ENCODE data around the gene EPS15.
A peak's percentile ranks its signal among the peaks of the same experiment; 100 is the strongest.
"Not testable (repeated sequence)": the region's sequence is repeated elsewhere in the genome, so short reads cannot be mapped to it uniquely, and the experiment has no call there.

The EPS15 gene

DNA sequence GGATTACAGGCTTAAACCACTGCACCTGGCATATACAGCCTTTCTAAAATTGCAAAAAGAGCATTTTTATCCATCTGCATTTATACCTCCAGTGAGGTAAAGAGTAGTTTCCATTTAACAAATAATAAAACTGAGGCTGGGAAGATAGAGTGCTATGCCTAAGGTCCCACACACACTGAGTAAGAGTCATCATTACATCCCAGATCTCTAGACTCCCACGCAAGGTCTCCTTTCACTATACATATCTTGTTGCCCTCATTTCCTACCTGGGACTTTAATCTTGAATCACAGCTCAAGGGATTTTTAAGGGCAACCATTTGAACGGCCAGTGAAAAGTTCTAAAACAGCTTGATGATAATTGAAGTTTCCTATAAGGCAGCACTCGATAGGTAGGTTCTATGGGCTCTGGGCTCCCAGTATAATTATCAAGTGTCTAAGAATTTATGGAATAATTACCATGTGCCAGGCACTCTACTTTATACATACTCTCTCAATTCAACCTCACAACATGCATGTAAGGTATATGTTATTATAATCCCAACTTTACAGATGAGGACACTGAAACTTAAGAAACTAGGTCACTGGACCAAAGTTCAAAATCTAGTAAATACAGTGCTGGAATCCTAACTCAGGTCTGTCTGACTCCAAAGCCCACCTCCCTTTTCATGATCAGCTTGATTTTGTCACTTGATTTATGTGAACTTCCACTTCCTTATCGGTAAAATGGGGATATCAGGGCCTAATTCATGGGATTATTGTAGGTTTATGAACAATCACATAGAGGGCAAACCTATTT, 23.3 kb upstream of the EPS15 start:
- no peak for DNase-seq

DNA sequence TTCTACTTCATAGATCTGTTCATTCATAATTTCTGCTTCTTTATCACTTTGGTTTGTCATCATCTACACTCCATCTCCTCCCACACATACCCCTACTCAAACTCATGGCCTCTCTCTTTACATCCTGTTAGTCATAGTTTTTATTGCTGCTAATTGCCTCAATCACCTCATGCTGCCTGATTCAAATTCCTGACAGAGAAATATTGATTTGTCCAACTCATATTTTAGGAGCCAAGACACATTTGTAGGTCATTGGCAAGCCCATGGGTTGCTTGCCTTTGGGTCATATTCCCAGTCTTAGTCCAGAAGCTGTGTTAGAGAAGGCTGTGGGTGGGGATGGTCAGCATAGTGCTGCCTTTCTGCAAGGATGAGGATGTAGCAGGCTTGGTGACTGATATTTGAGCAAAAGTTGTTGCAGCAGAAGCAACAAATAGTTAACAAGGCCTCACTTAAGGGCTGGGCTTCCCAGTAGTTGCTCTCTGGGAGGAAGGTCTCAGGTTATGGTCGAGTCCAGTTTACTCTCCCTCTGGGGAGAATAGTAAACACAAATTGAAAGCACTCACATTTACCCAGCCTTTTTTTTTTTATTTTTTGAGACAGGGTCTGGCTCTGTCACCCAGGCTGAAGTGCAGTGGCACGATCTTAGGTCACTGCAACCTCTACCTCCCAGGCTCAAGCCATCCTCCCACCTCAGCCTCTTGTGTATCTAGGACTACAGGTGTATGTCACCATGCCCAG, 22.4 kb upstream of the EPS15 start:
- DNase-seq: no peak

DNA sequence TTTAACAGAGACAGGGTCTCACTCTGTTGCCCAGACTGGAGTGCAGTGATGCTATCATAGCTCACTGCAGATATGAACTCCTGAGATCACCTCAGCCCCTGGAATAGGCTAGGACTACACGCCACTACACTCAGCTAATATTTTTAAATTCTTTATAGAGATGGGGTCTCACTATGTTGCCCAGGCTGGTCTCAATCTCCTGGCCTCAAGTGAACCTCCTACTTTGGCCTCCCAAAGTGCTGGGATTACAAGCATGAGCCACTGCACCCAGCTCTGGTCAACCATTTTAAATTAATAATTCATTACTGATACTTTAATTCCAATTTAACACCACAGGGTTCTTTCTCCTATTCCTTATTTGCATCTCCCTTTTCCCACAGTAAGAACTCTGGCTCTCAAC, 18.5 kb upstream of the EPS15 start:
- DNase-seq: no peak

DNA sequence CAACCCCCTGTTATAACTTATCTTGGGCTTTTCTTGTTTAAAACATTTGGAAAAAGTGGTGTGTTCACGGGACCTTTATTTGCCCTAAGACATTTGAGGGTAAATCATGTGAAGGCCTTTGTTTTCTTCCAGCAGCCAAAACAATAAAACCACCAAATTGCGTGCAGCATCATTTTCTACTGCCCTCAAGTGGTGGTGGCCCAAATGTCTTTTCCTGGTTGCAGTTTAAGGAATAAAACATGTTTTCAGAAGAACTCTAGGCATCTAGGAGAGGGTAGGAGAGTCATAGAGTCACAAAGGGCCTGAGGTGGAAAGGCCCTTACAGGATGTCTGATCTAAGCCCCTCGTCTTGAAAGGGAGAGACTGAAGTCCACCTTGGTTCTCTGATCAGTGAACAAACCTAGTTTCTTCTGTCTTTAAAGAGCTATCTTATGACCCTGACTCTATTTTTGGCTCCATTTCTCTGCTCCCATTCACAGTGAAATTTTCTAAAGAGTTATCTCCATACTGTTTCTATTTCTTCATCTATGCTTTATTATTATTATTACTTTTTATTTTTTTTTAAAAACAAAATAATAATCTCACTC, 16.0 kb upstream of the EPS15 start:
- DNase-seq: peak; percentile 12

DNA sequence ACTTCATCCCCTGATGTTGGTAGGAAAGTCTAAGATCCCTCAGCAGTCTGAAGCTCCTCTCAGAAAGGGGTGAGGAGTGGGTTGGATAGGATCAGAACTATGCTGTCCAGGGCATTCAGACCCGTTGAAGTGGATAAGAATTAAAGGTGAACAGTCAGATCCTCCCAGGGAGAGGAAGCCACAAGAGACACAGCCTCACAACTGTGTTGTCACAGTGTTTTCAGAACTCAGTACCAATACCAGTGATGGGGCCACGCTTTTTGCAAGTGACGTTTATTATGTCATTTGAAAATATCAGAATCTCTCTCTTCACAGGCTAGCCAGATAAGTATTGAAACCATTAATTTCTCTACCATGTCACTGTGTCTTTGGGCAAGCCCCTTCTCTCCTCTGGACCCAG, 15.4 kb upstream of the EPS15 start:
- DNase-seq: no peak

DNA sequence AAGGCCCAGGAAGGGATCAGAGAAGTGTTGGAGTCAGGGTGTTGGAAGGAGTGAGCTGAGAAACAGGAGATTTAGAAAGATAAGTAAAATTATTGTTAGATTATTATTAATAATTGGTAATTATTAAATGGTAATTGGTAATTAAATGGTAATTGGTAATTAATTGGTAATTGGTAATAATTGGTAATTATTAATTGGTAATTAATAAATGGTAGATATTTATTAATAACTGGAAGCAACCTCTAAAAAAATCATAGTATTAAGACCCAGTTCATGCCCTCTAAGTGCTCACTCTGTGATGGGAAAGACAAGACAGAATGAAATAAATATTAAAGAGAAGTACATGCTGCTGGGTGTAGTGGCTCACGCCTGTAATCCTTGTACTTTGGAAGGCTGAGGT, 13.8 kb upstream of the EPS15 start:
- DNase-seq: no peak

DNA sequence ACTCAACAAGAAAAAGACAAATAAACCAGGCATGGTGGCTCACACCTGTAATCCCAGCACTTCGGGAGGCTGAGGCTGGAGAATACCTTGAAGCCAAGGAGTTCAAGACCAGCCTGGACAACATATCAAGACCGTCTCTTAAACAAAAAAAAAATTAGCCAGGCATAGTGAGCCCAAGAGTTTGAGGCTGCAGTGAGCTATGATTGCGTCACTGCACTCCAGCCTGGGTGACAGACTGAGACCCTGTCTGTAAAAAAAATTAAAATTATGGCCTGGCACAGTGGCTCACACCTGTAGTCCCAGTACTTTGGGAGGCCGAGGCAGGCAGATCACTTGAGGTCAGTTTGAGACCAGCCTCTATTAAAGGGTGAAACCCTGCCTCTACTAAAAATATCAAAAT, 11.4 kb upstream of the EPS15 start:
- DNase-seq: not testable (repeated sequence)

DNA sequence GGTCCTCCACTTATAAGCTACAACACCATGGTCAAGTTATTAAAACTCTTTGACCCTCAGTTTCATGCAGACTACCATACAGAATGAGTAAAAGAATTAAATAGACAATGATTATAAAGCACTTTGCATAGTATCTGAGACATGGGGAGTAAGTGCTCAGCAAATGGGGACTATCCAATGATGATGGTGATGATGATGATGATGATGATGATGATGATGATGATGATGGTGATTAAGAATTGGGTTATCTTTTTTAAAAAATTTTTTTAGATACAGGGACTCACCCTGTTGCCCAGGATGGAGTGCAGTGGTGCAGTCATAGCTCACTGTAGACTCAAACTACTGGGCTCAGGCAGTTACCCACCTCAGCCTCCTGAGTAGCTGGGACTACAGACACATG, 8.1 kb upstream of the EPS15 start:
- no peak for DNase-seq

DNA sequence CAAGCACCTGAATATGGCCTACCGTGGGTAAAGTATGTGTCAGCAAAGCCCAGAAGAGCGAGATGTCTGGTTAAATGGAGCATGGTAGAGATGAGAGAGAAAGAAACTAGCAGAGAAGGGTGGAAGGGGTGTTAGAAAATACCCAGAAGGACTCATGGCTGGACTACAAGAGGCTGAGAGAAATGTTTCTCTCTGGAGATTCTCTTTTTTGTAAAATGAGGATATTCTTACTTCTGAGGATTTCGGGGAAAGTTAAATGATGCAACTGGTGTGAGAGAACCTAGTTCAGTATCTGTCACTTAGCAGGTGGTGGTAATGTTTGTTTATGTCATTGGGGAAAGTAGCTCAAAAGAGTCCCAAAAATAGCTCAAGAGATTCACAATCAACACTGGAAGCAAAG, 7.2 kb upstream of the EPS15 start:
- no peak for DNase-seq

DNA sequence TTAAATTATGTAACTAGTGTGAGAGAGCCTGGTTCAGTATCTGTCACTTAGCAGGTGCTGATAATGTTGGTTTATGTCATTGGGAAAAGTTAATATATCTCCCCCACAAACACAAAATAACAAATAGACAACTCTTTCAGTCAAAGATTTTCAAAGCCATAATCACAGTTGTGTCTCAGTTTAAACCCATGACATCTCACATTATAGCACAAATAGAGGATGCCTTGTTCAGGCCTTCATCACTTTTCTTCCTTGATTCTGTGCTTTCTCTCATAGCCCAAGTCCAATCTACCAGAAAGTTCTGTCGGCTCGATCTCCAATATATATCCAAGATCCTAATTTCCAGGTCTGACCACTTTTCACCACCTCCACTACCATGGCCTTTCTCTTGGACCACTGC, 6.2 kb upstream of the EPS15 start:
- DNase-seq: no peak

DNA sequence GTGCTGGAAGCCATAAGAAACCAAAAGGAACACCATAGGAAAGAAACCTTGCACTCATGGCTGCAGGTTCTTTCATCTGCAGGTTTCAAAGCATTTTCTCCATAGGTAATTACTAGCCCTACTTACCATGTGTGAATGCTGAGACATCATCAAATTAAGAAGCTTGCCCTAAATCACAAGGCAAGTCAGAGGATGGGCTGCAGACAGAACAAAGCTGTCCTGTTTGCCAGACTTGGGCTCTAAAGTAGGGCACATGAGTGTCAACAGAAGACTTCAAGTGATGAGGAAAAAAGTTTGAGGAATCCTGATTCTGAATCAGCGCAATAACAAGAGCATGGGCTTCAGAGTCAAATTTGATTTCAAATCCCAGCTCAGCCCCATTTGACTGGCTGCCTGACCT, 5.8 kb upstream of the EPS15 start:
- no peak for DNase-seq

DNA sequence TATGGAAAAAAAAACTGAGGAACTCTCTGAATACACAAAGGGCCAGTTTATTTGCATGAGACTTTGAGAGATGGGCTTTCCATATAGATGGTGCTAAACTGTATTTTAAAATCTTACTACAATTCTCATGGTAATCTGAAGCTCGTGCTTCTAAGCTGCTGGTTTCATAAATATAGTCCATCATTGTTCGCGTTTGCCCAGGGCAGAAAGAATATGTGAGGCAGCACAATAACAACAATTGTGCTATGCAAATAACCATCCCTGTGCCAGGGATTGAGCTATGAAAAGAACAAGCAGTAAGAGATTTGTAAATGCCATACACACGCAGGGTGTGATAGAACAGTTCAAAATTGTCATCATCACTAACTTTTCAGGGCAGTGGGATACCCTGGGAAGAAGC, 4.9 kb upstream of the EPS15 start:
- DNase-seq: no peak

DNA sequence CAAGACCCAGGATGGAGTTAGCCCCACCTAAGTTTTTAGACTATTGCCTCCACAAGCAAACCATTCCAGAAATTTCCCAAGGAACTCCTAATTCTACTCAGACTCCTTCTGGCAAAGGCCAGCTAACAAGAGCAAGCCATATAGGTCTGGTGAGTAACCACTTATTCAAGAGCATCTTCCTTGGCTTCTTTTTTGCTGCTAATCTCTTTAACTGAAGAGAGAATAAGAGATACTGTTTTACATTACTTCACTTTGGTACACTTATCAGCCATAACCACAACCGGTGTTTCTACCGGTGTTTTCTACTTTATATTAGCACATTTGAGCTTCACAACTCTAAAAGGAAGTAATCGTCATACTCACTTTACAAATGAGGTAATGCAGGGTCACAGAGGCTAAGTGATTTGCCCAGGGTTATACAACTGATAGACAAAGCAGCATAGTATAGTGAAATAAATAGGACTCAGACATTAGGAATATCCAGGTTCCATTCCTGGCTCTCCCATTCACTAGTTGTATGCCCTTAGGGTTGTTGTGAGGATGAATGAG, 1.7 kb upstream of the EPS15 start:
- DNase-seq: no peak

DNA sequence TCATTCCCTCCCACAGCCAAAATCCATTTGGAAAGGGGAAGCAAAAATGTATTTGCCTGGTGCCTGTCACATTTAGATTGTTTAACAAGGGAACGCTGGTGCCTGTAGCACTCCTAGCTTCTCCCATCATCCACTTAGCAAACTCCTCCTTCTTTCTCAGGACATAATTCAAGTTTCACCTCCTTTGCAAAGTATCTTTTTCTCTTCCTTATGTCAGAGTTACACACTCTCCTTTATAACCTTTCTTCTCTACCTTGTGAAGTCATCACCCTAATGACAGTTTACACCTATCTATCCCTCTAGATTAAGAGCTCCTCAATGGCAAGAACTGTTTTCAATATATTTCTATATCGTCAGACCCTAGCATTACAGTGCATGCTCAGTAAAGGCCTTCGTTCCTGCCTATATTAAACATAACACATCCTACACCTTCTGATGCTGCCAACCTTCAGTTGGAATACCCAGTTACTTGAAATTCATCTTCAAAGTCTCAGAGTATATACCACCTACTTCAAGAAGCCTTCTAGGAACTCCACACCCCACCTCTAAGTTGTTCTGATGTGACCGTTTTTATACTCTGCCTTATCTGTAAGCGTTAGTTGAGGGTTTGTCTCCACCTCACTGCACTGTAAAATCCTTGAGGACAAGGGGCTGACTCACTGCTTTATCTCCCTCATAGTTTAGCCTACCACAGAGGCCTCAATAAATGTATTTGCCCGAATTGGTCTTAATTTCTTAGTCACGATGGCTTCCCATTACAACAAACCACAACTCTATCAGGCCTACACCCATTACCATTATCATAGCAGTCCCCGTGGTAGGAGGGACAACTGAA, 1.0 kb upstream of the EPS15 start:
- DNase-seq: no peak

DNA sequence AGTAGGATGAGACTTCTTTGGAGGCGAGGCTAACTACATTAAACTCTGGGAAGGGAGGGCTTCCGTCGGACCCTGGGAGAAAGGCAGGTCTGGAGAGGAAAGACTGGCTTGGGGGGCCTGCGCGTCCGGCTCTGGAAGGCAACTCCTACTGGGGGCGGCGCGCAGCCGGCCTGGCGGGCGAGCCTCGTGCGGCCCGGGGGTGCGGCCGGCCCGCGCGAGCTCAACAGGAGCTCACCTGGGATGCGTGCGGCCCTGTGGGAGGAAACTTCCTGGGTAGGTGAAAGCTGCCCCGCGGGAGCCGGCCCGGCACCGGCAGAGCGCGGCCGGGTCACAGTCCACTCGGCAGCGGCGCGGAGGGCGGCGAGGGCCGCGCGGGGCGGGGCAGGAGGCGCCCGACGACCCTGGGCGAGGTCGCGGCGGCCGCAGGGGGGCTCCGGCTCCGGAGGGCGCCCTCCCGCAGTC, 449 bp downstream of the EPS15 start:
- DNase-seq: no peak

DNA sequence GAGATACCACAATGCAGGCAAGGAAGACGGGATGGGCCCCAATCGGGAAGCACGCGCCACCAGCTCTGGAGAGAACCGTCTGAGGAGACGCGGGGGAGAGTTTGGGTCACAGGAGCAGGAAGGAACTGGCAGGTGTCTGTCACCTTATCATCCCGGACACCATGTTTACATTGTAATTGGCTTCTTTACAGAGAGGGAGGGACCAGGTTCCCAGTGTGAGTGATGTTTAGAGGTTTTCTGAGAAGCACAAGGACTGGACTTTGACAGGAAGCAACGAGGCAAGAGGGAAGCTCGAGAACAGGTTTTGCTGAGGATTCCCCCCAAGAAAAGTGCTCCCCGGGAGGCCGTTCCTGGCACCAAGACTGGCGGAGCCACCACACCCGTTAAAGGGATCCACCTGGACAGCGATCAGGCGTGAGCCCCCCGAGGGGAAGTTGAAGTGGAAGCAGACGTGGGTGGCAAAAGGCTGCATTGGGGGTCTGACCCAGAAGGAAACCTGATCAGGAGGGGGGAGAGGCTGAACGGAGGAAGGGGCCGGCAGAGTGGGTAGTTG, 957 bp downstream of the EPS15 start:
- peak; percentile 36 for DNase-seq

DNA sequence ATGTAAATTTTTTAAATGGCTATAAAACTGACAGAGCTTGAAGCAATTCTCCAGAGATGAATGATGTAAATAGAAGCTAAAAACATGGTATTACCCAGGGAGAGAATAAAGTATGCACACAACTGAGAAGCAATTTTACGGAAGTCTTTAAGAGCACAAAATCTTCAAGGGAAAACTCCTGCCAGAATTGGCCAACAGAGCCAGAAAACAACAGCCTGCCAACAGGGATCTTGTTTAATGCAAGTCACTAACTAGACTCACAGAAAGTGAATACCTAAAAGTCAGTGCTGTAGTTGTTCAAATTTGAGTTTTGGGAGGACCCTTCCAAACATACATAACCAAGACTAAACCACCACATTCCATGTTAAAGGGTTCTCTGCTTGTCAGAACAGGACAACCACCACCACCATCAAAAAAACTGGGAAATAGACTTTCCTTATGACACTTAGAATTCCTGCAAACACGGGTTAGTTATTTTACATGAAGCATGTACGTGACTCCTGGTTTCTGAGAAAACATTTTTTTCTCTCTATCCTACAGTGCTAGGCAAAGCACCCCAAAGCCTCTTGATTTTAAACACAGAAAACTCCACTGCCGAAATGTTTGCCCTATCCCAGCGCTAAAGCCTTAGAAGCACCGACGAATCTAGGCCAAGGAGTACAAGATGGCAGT, 1.6 kb downstream of the EPS15 start:
- DNase-seq: no peak

DNA sequence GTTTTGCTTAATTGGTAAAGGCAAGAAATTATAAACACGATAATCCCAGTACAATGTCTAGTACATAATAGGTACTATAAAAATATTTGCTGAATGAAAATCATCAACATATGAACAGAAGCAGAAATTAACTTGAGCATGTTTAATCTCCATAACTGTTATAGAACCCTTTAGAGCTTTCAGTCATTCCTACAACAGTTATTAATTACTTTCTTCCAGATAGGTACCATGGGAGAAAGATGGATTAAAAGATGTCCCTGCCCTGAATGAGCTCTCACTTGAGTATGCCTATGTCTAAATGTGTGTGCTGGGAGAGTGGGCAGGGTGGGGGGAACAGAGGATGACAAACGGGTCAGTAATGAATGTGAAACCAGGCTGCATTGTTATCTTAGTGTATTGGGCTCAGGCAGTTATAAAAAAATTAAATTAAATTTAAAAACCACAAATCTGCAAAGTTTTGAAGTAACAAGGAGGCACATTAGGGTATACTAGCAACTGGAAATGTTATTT, 2.4 kb downstream of the EPS15 start:
- no peak for DNase-seq

DNA sequence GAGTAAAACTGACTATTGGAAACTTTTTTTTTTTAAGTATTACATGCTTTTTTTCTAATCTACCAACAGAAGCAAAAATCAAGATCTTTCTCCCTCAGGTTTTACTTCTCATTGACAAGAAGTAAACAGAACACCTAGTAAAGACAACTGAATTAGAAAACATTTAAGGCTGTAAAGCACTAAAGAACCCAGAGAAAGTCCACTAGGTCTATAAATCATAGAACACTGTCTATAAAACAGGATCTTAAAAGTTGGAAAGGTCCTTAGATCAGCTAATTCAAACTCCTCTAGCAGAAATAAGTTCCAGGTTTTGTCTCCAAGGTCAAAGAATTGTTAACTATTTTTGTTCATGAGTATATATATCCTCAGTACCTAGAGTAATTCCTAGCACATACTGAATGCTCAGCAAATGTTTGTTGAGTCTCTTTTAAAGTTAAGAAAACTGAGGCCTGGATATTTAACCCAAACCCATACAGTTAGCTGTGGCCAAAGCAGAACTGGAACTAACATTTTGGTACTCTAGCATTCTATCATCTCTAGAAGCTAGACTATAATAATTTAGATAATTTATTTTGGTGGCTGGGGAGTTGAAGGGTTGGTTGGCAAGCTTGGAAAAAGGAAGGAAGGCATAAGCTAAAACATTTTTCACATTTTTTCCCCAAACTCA, 3.0 kb downstream of the EPS15 start:
- no peak for DNase-seq

DNA sequence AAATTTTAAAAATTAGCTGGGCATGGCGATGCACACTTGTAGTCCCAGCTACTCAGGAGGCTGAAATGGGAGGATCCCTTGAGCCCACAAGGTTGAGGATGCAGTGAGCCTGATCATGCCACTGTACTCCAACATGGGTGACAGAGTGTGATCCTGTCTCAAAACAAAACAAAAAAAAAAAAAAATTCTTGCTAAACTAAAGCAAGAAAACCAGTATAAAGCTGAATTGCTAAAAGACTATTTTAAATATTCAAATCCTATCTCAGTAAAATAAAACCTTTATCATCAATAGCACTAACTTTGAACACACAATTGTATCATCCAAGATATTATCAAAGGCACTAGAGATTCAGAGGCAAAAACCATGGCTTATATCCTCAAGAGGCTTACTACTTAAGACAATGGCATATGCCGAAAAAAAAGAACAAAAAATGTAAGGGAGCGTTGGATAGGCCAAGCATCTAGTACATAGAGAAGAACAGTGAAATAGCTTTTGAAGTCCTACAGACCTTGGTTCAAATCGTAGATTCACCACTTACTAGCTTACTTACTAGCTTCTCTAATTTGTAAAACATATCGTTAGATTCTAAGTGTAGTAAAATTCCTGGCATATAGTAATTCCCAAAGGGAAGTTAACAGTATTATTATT, 3.6 kb downstream of the EPS15 start:
- DNase-seq: no peak

DNA sequence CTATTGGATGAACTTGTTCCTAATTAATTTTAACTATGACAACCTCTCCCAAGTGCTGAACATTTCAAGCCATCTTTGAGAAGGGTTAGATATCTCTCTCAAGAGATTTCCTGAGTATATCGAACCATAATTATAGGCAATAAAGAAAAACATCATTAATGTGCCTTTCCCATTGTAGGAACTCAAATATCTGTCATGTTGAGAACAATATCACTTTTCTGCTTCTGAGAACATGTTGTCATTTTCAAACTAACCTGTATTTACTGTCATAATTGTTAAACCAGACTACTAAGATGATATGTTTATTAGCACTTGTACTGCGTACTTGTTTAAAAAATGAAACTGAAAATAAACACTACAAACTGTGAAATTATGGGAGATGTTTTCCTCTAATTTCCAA, 4.3 kb downstream of the EPS15 start:
- no peak for DNase-seq
